LNCAP (cell line): Measurements from ENCODE around the gene HSPBP1.

Experiments used
- TF ChIP-seq, protein P1 (sequence below): fragments of 450-650 bp; IDR thresholded peaks from 2 replicates; pipeline ENCODE4 v1.5.1; 2017; ENCODE audit warnings: mild to moderate bottlenecking

Gene HSPBP1

GRCh38 chr19:55319785-55320184, 39.9 kb upstream of the HSPBP1 start:
- TF ChIP-seq, protein P1, sequence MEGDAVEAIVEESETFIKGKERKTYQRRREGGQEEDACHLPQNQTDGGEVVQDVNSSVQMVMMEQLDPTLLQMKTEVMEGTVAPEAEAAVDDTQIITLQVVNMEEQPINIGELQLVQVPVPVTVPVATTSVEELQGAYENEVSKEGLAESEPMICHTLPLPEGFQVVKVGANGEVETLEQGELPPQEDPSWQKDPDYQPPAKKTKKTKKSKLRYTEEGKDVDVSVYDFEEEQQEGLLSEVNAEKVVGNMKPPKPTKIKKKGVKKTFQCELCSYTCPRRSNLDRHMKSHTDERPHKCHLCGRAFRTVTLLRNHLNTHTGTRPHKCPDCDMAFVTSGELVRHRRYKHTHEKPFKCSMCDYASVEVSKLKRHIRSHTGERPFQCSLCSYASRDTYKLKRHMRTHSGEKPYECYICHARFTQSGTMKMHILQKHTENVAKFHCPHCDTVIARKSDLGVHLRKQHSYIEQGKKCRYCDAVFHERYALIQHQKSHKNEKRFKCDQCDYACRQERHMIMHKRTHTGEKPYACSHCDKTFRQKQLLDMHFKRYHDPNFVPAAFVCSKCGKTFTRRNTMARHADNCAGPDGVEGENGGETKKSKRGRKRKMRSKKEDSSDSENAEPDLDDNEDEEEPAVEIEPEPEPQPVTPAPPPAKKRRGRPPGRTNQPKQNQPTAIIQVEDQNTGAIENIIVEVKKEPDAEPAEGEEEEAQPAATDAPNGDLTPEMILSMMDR: no peak

GRCh38 chr19:55316646-55317045, 36.7 kb upstream of the HSPBP1 start:
- TF ChIP-seq, protein P1: no peak

GRCh38 chr19:55315956-55316525, 36.1 kb upstream of the HSPBP1 start:
- TF ChIP-seq, protein P1: no peak

DNA sequence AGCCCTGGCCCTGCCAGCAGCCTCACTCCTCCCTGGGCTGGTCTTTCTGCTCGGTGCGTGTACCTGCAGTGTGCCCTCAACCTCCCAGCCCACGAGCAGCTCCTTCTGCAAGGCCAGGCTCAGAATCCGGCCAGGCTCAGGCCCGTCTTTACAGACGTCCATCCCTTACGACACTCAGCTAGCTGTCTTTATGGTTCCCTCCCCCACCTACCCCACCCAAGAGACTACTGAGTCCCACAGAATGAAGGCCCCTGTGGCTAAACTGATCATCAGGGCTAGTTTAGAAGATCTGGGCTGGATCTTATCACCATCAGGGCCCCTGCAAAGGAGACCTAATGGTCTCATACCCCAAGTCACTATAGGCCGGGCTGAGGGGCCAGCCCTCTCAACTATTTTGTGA, 34.5 kb upstream of the HSPBP1 start:
- TF ChIP-seq, protein P1: no peak

DNA sequence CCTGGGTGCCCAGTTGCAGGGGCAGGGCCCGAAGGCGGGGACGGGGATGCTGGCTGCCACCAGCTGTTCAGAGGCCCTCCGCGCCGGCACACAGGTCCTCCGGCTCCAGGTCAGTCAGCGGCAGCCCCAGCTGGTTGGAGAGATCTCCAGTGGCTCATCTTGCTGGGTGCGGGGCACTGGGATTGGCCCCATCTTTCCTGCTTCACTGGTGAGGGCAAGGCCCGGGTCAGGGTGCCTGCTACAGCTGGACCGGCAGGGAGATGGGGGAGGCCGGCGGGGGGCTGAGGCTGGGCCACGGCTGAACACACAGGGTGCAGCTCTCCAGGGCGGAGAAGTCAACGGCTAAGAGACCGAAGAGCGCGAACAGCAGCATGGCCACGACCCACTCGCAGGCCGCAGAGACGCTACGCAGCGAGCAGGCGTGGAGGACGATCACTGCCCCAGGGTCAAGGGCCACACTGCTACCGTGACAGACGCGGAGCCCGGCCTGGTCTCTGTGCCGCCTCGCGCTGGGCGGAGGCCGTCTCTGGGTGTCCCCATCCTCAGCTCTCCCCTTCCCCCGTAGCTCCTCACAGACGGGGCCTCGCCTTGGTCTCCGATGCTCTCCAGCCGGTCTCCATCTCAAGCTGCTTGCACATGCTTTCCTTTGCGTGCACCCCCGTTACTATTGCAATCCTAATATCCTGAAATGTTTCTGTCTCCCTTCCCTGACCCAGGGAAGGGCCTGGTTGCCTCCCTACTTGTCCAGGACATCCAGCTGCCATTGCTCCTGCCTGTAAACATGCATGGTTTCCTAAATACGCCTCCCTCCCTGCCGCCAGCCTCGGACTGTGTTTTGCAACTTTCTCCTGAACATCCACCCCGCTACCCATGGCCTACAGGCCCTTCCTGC, 33.0 kb upstream of the HSPBP1 start:
- TF ChIP-seq, protein P1: no peak

- TF ChIP-seq, protein P1: no peak
These were observed 31.9 kb upstream of the HSPBP1 start for GRCh38 chr19:55311797-55312196.

DNA sequence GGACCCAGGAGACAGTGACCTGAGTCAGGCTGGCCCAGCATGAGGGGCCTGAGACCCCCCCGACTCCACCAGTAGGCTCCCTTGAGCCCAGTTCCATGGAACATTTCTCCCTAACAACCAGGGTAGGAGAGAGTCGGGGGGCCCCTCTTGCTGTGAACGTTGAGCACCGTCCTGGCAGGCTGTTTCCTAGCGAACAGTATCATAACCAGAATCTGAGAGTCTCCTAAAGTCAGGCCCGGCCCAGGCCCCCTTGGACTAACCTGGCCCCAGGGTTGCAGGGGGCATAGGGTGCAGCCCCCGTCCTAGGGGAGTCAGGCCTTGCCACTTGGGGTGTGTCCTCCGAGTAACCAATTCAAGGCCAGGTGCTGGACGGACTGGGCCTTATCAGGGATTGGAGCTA, 31.5 kb upstream of the HSPBP1 start:
- TF ChIP-seq, protein P1: no peak
